T-helper 2 cell treated with Interferon-gamma antibody and Interleukin-4, amounts not matched to agents 5 μg/mL and 100 μg/mL, for 36 hours (primary cell): ENCODE results near the gene COG5.
A peak's percentile ranks its signal among the peaks of the same experiment; 100 is the strongest.

ENCODE experiments used
- DNase-seq: peaks from one replicate; pipeline ENCODE4 v3.0.0; 2021; ENCODE audit warnings: low spot score
- H3K27ac Mint-ChIP-seq: one replicate; pipeline ENCODE4 v1.8.0; 2021; ENCODE audit warnings: mild to moderate bottlenecking, mixed read lengths
- H3K27me3 Mint-ChIP-seq: one replicate; pipeline ENCODE4 v1.8.0; 2021; ENCODE audit warnings: low read depth, mixed read lengths
- H3K36me3 Mint-ChIP-seq: one replicate; pipeline ENCODE4 v1.8.0; 2021; ENCODE audit warnings: low read depth, mixed read lengths
- H3K4me1 Mint-ChIP-seq: one replicate; pipeline ENCODE4 v1.8.0; 2021; ENCODE audit warnings: low read depth, mixed read lengths
- H3K4me3 Mint-ChIP-seq: one replicate; pipeline ENCODE4 v1.8.0; 2022; ENCODE audit warnings: mild to moderate bottlenecking, moderate library complexity, mixed read lengths
- H3K9me3 Mint-ChIP-seq: one replicate; pipeline ENCODE4 v1.8.0; 2021; ENCODE audit warnings: mixed read lengths

Gene COG5

GRCh38 chr7:107398161-107398560, 165.6 kb downstream of the COG5 start:
- no peak for DNase-seq
- no peaks in the 10 kb centered on the region for H3K27me3 Mint-ChIP-seq
- H3K4me3 Mint-ChIP-seq: no peak overlapping the region
- H3K9me3 Mint-ChIP-seq: peaks cover 4% of the 10 kb centered on the region
- no peaks in the 10 kb centered on the region for H3K4me1 Mint-ChIP-seq
- peaks cover 2% of the 10 kb centered on the region for H3K36me3 Mint-ChIP-seq
- H3K27ac Mint-ChIP-seq: no peak overlapping the region

- Mint-ChIP-seq H3K27me3 (no peaks in the 10 kb centered on the region), H3K4me3 (no peak overlapping the region), H3K36me3 (peaks cover 2% of the 10 kb centered on the region), H3K9me3 (peaks cover 4% of the 10 kb centered on the region), H3K4me1 (no peaks in the 10 kb centered on the region), H3K27ac (no peak overlapping the region)
- no peak for DNase-seq
Observed at GRCh38 chr7:107396990-107397389, 166.7 kb downstream of the COG5 start.

GRCh38 chr7:107396081-107396480, 167.6 kb downstream of the COG5 start:
- no peak overlapping the region for H3K27ac Mint-ChIP-seq

GRCh38 chr7:107394831-107395230, 168.9 kb downstream of the COG5 start:
- peaks cover 4% of the 10 kb centered on the region for H3K9me3 Mint-ChIP-seq
- no peak for DNase-seq
- peaks cover 2% of the 10 kb centered on the region for H3K36me3 Mint-ChIP-seq
- no peaks in the 10 kb centered on the region for H3K4me1 Mint-ChIP-seq
- H3K27ac Mint-ChIP-seq: peak overlapping the region; percentile 8
- no peaks in the 10 kb centered on the region for H3K27me3 Mint-ChIP-seq
- H3K4me3 Mint-ChIP-seq: no peak overlapping the region

More at GRCh38 chr7:107396081-107396480, 167.6 kb downstream of the COG5 start:
- H3K27me3 Mint-ChIP-seq: no peaks in the 10 kb centered on the region
- no peak for DNase-seq
- no peak overlapping the region for H3K4me3 Mint-ChIP-seq
- no peaks in the 10 kb centered on the region for H3K4me1 Mint-ChIP-seq
- peaks cover 4% of the 10 kb centered on the region for H3K9me3 Mint-ChIP-seq
- peaks cover 2% of the 10 kb centered on the region for H3K36me3 Mint-ChIP-seq

- no peak for DNase-seq
- Mint-ChIP-seq H3K4me3 (no peak overlapping the region), H3K27me3 (no peaks in the 10 kb centered on the region), H3K36me3 (peaks cover under 1% of the 10 kb centered on the region), H3K4me1 (no peaks in the 10 kb centered on the region), H3K27ac (no peak overlapping the region), H3K9me3 (peaks cover under 1% of the 10 kb centered on the region)
Observed at GRCh38 chr7:107394276-107394675, 169.4 kb downstream of the COG5 start.

- no peaks in the 10 kb centered on the region for H3K36me3 Mint-ChIP-seq
- H3K4me1 Mint-ChIP-seq: peaks cover under 1% of the 10 kb centered on the region
- no peak overlapping the region for H3K4me3 Mint-ChIP-seq
- no peaks in the 10 kb centered on the region for H3K9me3 Mint-ChIP-seq
- no peak for DNase-seq
- no peaks in the 10 kb centered on the region for H3K27me3 Mint-ChIP-seq
- no peak overlapping the region for H3K27ac Mint-ChIP-seq
Observed at GRCh38 chr7:107392830-107393229, 170.9 kb downstream of the COG5 start.

GRCh38 chr7:107390916-107391315, 172.8 kb downstream of the COG5 start:
- DNase-seq: no peak
- Mint-ChIP-seq H3K4me3 (no peak overlapping the region), H3K9me3 (no peaks in the 10 kb centered on the region), H3K36me3 (no peaks in the 10 kb centered on the region), H3K27ac (no peak overlapping the region), H3K4me1 (peaks cover 1% of the 10 kb centered on the region), H3K27me3 (no peaks in the 10 kb centered on the region)

GRCh38 chr7:107388604-107389003, 175.1 kb downstream of the COG5 start:
- H3K4me3 Mint-ChIP-seq: no peak overlapping the region
- no peaks in the 10 kb centered on the region for H3K36me3 Mint-ChIP-seq
- no peak overlapping the region for H3K27ac Mint-ChIP-seq
- peaks cover 1% of the 10 kb centered on the region for H3K4me1 Mint-ChIP-seq
- DNase-seq: no peak
- no peaks in the 10 kb centered on the region for H3K27me3 Mint-ChIP-seq
- H3K9me3 Mint-ChIP-seq: no peaks in the 10 kb centered on the region

GRCh38 chr7:107387573-107388219, 176.0 kb downstream of the COG5 start:
- Mint-ChIP-seq H3K4me3 (no peak overlapping the region), H3K4me1 (peaks cover 1% of the 10 kb centered on the region), H3K36me3 (no peaks in the 10 kb centered on the region), H3K27ac (no peak overlapping the region), H3K27me3 (no peaks in the 10 kb centered on the region), H3K9me3 (no peaks in the 10 kb centered on the region)
- DNase-seq: no peak

GRCh38 chr7:107387128-107387527, 176.6 kb downstream of the COG5 start:
- Mint-ChIP-seq H3K36me3 (no peaks in the 10 kb centered on the region), H3K9me3 (no peaks in the 10 kb centered on the region), H3K27me3 (no peaks in the 10 kb centered on the region), H3K27ac (no peak overlapping the region), H3K4me3 (no peak overlapping the region), H3K4me1 (peaks cover 1% of the 10 kb centered on the region)
- DNase-seq: no peak

- no peak overlapping the region for H3K4me3 Mint-ChIP-seq
- H3K27me3 Mint-ChIP-seq: no peaks in the 10 kb centered on the region
- H3K27ac Mint-ChIP-seq: no peak overlapping the region
- DNase-seq: no peak
- H3K9me3 Mint-ChIP-seq: no peaks in the 10 kb centered on the region
- peaks cover 1% of the 10 kb centered on the region for H3K4me1 Mint-ChIP-seq
- H3K36me3 Mint-ChIP-seq: no peaks in the 10 kb centered on the region
Observed at GRCh38 chr7:107386548-107387102, 177.1 kb downstream of the COG5 start.

- peaks cover 1% of the 10 kb centered on the region for H3K4me1 Mint-ChIP-seq
- H3K4me3 Mint-ChIP-seq: no peak overlapping the region
- no peaks in the 10 kb centered on the region for H3K27me3 Mint-ChIP-seq
- no peaks in the 10 kb centered on the region for H3K9me3 Mint-ChIP-seq
- H3K36me3 Mint-ChIP-seq: no peaks in the 10 kb centered on the region
- DNase-seq: no peak
- no peak overlapping the region for H3K27ac Mint-ChIP-seq
Observed at GRCh38 chr7:107384025-107384424, 179.7 kb downstream of the COG5 start.

GRCh38 chr7:107383203-107383602, 180.5 kb downstream of the COG5 start:
- Mint-ChIP-seq H3K27me3 (no peaks in the 10 kb centered on the region), H3K27ac (no peak overlapping the region), H3K36me3 (no peaks in the 10 kb centered on the region), H3K4me3 (no peak overlapping the region), H3K9me3 (no peaks in the 10 kb centered on the region), H3K4me1 (peaks cover 1% of the 10 kb centered on the region)
- no peak for DNase-seq

- H3K4me1 Mint-ChIP-seq: no peaks in the 10 kb centered on the region
- H3K27me3 Mint-ChIP-seq: no peaks in the 10 kb centered on the region
- no peak overlapping the region for H3K27ac Mint-ChIP-seq
- no peaks in the 10 kb centered on the region for H3K36me3 Mint-ChIP-seq
- H3K4me3 Mint-ChIP-seq: no peak overlapping the region
- no peak for DNase-seq
- no peaks in the 10 kb centered on the region for H3K9me3 Mint-ChIP-seq
Observed at GRCh38 chr7:107381453-107381852, 182.3 kb downstream of the COG5 start.

- Mint-ChIP-seq H3K27ac (no peak overlapping the region), H3K9me3 (no peaks in the 10 kb centered on the region), H3K4me1 (no peaks in the 10 kb centered on the region), H3K36me3 (peaks cover 3% of the 10 kb centered on the region), H3K4me3 (no peak overlapping the region), H3K27me3 (no peaks in the 10 kb centered on the region)
- no peak for DNase-seq
Observed at GRCh38 chr7:107373354-107373753, 190.4 kb downstream of the COG5 start.
